ENCODE results near the gene RNASE12.
A peak's percentile ranks its signal among the peaks of the same experiment; 100 is the strongest.

The RNASE12 gene

GRCh38 chr14:20628063-20628854, 37.1 kb upstream of the RNASE12 start:
- no peak overlapping the region for H3K4me3 ChIP-seq (replicated peaks; ENCODE audit: low read depth, low read length)
- TF ChIP-seq, protein P1, sequence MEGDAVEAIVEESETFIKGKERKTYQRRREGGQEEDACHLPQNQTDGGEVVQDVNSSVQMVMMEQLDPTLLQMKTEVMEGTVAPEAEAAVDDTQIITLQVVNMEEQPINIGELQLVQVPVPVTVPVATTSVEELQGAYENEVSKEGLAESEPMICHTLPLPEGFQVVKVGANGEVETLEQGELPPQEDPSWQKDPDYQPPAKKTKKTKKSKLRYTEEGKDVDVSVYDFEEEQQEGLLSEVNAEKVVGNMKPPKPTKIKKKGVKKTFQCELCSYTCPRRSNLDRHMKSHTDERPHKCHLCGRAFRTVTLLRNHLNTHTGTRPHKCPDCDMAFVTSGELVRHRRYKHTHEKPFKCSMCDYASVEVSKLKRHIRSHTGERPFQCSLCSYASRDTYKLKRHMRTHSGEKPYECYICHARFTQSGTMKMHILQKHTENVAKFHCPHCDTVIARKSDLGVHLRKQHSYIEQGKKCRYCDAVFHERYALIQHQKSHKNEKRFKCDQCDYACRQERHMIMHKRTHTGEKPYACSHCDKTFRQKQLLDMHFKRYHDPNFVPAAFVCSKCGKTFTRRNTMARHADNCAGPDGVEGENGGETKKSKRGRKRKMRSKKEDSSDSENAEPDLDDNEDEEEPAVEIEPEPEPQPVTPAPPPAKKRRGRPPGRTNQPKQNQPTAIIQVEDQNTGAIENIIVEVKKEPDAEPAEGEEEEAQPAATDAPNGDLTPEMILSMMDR (IDR thresholded peaks at IDR 0.05; ENCODE audit: low read depth, low read length, missing control alignments) = no peak
- no peak for DNase-seq (ENCODE audit: extremely low read depth, low read depth)

DNA sequence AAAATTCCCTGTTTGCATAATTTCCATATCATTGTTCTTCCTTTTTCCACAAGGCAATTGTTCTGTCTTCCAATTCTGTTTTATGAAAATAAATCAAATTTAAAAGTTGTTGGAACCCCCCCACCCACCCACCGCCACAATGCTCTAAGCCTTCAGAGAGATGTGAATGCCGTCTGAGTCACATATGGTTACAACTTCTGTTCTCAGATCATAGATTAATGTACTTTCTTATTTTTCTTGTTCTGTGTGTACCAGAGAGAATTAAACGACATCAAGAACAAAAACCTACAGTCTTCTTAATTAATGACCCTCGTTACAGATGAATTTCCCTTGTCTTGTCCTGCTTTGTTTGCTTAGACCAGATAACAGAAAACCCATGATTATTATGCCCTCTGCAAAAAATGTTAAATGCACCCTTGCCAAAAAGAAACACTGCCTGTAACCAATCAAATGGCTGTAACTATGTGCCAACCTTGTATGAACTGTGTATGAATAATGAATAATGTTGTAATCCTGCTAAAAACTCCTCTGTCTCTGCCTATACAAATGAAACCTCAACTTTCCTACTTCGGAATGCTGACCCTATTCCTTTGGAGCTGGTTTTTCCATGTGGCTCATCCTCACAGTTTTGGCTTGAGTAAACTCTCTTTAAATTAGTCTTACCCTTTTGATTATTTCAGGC, 36.3 kb upstream of the RNASE12 start:
- no peak for DNase-seq (ENCODE audit: extremely low read depth, low read depth)
- TF ChIP-seq, protein P1 (IDR thresholded peaks at IDR 0.05; ENCODE audit: low read depth, low read length, missing control alignments) = no peak
- no peak overlapping the region for H3K4me3 ChIP-seq (replicated peaks; ENCODE audit: low read depth, low read length)

- DNase-seq (ENCODE audit: extremely low read depth, low read depth) = no peak
- H3K4me3 ChIP-seq (replicated peaks; ENCODE audit: low read depth, low read length) = peak overlapping the region; percentile 34
- TF ChIP-seq, protein P1 (IDR thresholded peaks at IDR 0.05; ENCODE audit: low read depth, low read length, missing control alignments) = no peak
These were observed 35.1 kb upstream of the RNASE12 start for GRCh38 chr14:20626274-20626673.

DNA sequence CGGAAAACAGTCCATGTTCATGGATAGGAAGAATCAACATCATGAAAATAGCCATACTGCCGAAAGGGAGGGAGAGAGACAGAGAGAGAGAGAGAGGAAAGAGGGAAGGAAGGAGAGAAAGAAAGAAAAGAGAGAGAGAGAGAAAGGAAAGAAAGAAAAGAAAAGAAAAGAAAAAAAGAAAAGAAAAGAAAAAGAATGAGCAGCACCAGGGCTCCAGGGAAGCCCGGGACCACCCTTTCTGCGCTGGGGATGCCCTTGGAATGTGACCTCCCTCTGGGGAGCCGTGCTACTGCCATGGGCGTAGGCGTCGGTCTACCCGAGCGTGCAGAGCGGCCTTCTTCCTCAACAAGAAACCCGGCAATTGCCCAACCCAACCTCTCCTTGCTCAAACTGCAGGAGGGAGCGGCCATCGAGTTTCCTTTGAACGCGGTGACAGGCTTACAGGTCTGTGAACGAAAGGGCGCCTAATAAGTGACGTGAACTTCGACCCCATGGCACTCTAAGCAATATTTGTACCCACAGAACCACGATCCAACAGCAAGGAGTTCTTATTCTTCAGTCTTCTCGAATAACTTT, 33.4 kb upstream of the RNASE12 start:
- DNase-seq (ENCODE audit: extremely low read depth, low read depth) = no peak
- peak overlapping the region; percentile 44 for H3K4me3 ChIP-seq (replicated peaks; ENCODE audit: low read depth, low read length)
- TF ChIP-seq, protein P1 (IDR thresholded peaks at IDR 0.05; ENCODE audit: low read depth, low read length, missing control alignments) = no peak

DNA sequence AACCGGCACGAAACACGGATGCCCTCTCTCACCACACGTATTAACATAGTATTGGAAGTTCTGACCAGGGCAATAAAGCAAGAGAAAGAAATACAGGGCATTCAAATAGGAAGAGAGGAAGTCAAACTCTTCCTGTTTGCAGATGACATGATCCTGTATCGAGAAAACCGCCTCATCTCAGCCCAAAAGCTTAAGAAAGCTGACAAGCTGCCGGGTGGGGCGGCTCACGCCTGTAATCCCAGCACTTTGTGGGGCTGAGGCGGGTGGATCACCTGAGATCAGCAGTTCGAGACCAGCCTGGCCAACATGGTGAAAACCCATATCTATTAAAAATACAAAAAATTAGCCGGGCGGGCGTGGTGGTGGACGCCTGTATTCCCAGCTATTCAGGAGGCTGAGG, 32.6 kb upstream of the RNASE12 start:
- no peak for DNase-seq (ENCODE audit: extremely low read depth, low read depth)
- TF ChIP-seq, protein P1 (IDR thresholded peaks at IDR 0.05; ENCODE audit: low read depth, low read length, missing control alignments) = no peak

DNA sequence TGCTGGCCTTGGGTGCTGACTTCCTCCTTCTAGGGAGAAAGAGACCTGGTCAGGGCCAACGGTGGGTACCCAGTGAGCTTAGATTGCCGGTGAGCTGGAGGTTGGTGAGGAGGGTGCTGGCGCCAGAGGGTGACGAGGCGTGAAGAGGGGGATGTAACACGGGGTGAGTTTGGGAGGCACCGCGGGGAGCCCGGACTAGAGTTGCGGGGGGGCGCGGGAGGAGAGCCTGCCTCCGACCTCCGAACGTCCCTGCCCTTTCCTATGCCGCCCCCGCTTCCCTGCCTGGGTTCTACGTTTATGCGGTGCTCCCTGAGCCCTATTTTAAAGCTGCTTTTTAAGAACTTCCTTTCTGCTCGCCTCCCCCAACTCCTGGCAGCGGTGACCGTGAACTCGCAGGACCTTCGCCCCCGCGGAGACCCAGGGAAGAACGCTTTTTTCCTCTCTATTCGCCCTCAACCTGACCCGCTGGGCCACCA, 31.7 kb upstream of the RNASE12 start:
- no peak overlapping the region for H3K4me3 ChIP-seq (replicated peaks; ENCODE audit: low read depth, low read length)
- DNase-seq (ENCODE audit: extremely low read depth, low read depth) = no peak
- TF ChIP-seq, protein P1 (IDR thresholded peaks at IDR 0.05; ENCODE audit: low read depth, low read length, missing control alignments) = no peak

More for the DNA sequence above, 32.6 kb upstream of the RNASE12 start:
- H3K4me3 ChIP-seq (replicated peaks; ENCODE audit: low read depth, low read length) = no peak overlapping the region; the same call in 1 of the 2 replicates
